Thyroid gland (tissue), 4 donors: Measurements from ENCODE around the gene TANGO2. TPM values are rescaled to one million over a fixed set of nuclear protein-coding genes. Genes with fewer than 3 reads are reported as not detected.

Experiments
- DNase-seq, 2 donors: peaks; one replicate each; pipeline ENCODE4 v3.0.0-alpha.2; 2019
- H3K27ac ChIP-seq, 3 donors: fragments of 200-600 bp; sonication (generic); 1 replicate in 2 of 3; 2 replicates in 1 of 3; pipeline ENCODE4 v1.5.1; 2016 to 2019; ENCODE audit warnings: mild to moderate bottlenecking in 1 of 3, moderate library complexity in 1 of 3
- H3K27me3 ChIP-seq: fragments of 200-600 bp; sonication (generic); one replicate; pipeline ENCODE4 v1.5.1; 2019
- H3K36me3 ChIP-seq, 2 donors: fragments of 200-600 bp; sonication (generic); one replicate each; pipeline ENCODE4 v1.5.1; 2016 to 2019
- H3K4me1 ChIP-seq, 2 donors: fragments of 200-600 bp; sonication (generic); one replicate each; pipeline ENCODE4 v1.5.1; 2017 to 2019
- H3K4me3 ChIP-seq, 3 donors: fragments of 200-600 bp; sonication (generic); replicated peaks in 1 of 3; 1 replicate in 2 of 3; 2 replicates in 1 of 3; pipeline ENCODE4 v1.5.1; 2016; ENCODE audit warnings: mild to moderate bottlenecking in 1 of 3
- H3K9me3 ChIP-seq: fragments of 200-600 bp; sonication (generic); one replicate; pipeline ENCODE4 v1.5.1; 2017
- POLR2A ChIP-seq, 2 donors: fragments of 450-650 bp; IDR thresholded peaks; one replicate each; pipeline ENCODE4 v1.6.1; 2017; ENCODE audit warnings: antibody characterized with exemption in 2 of 2, mild to moderate bottlenecking in 2 of 2, moderate library complexity in 1 of 2
- WGBS, 2 donors: methylation state at CpG; one replicate each; pipeline ENCODE4 v1.1.5; 2017; 5-methylcytosine and 5-hydroxymethylcytosine counted together
- intact Hi-C: fragments of 100-400 bp; cut with DNase I; formaldehyde crosslinking; loops from one replicate; pipeline ENCODE4 v1.15.1; 2023
- total RNA-seq, 4 donors: library from RNA; depleted of rRNA; stranded (reverse); fragments of >200 nt; gene quantifications; one replicate each; pipeline ENCODE4 v1.2.3, GENCODE V29; 2016
- TF ChIP-seq, protein P1 (sequence below), 6 experiments: fragments of 200-600 bp in 3 of 6; fragments of 450-650 bp in 3 of 6; sonication (generic) in 3 of 6; IDR thresholded peaks; one replicate each; pipeline ENCODE4 v1.5.1; 2016 to 2019; ENCODE audit warnings: antibody characterized with exemption in 6 of 6, mild to moderate bottlenecking in 2 of 6, inconsistent platforms in 1 of 6, moderate library complexity in 1 of 6

The TANGO2 gene
- total RNA-seq, 4 donors from 2014 or later = 50.3 to 82.7 (median 65.2) TPM

DNA sequence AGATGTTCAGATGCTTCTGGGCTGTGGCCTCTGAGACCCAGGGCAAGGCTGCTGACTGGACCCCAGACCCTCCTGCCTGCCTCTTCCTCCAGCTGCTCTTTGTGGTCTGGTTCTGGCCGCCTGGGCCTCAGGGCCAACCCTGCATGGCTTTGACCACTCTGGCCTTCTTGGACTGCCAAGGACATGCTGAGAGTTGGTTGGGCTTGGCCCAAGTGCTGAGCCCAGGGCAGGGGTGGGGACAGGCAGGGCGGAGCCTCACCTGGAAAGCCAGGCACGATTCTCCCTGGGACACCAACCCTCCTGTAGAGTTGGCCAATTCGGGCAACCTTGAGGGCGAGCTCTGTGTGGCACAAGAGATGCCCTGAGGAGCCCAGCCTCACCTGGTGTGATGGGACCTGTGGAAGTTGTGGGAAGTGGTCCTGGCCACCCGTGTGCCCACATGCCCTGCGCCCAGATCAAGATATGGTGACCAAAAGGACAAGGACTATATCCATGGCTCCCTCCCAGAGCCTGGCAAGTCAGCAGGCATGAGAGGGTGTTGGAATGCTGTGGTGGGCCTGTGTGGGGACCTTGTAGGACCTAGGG, 11.6 kb downstream of the TANGO2 start:
- H3K27ac ChIP-seq = peak overlapping the region; percentile 67 to 83 (median 75)
- H3K27me3 ChIP-seq = no peaks in the 10 kb centered on the region
- TF ChIP-seq, protein P1, sequence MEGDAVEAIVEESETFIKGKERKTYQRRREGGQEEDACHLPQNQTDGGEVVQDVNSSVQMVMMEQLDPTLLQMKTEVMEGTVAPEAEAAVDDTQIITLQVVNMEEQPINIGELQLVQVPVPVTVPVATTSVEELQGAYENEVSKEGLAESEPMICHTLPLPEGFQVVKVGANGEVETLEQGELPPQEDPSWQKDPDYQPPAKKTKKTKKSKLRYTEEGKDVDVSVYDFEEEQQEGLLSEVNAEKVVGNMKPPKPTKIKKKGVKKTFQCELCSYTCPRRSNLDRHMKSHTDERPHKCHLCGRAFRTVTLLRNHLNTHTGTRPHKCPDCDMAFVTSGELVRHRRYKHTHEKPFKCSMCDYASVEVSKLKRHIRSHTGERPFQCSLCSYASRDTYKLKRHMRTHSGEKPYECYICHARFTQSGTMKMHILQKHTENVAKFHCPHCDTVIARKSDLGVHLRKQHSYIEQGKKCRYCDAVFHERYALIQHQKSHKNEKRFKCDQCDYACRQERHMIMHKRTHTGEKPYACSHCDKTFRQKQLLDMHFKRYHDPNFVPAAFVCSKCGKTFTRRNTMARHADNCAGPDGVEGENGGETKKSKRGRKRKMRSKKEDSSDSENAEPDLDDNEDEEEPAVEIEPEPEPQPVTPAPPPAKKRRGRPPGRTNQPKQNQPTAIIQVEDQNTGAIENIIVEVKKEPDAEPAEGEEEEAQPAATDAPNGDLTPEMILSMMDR (IDR thresholded peaks at IDR 0.05) = no peak
- TF ChIP-seq POLR2A (IDR thresholded peaks at IDR 0.05) = no peak
- intact Hi-C loops = no loop called here
- H3K36me3 ChIP-seq = peaks cover 5 to 11% of the 10 kb centered on the region in 2 donors
- peak; percentile 49 to 61 for DNase-seq
- H3K4me3 ChIP-seq = no peak overlapping the region
- H3K9me3 ChIP-seq = no peaks in the 10 kb centered on the region
- H3K4me1 ChIP-seq = peaks cover 25 to 41% of the 10 kb centered on the region in 2 donors
- 88 to 100% methylated on average over 4 to 7 of the region's 7 CpGs for WGBS, 2 donors

DNA sequence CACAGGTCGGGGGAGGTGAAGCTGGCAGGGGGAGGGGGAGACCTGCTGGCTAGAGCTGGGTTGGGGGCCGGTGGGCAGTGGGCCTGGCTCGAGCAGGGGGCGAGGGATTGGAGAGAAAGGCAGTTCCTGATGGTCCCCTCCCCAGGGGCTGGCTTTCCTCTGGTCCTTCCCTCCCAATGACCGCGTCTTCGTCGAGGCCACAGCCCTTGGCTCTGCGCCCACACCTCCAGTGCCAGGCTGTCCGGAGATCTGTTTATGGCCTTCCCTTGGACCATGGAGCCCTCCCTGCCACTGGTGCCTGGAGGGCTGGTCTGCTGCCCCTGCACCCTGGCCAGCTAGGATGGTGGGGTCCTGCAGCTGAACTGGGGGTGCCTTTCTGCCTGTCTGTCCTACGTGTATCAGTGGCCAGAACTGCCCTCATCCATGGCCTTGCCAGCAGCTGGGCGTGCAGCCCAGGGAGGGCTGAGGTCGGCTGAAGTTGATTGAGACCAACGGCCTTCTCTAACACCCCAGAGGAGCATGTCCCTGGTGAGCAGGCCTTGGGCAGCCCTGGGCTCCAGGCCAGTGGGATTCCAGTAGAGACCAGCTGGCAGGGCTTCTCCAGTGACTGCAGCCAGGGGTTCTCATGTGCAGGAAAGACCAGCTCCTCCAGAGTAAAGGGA, 12.3 kb downstream of the TANGO2 start:
- Histone ChIP-seq H3K9me3 (no peaks in the 10 kb centered on the region), H3K4me1 (peaks cover 25 to 41% of the 10 kb centered on the region in 2 donors), H3K27ac (peak overlapping the region; percentile 67 to 83 (median 75)), H3K27me3 (no peaks in the 10 kb centered on the region), H3K36me3 (peaks cover 5 to 18% of the 10 kb centered on the region in 2 donors), H3K4me3 (no peak overlapping the region)
- DNase-seq = peak; percentile 81 to 89
- TF ChIP-seq POLR2A (IDR thresholded peaks at IDR 0.05) = no peak
- TF ChIP-seq, protein P1 (IDR thresholded peaks at IDR 0.05) = no peak
- intact Hi-C loops = no loop called here
- 43 to 87% methylated on average over 3 to 9 of the region's 14 CpGs for WGBS, 2 donors

DNA sequence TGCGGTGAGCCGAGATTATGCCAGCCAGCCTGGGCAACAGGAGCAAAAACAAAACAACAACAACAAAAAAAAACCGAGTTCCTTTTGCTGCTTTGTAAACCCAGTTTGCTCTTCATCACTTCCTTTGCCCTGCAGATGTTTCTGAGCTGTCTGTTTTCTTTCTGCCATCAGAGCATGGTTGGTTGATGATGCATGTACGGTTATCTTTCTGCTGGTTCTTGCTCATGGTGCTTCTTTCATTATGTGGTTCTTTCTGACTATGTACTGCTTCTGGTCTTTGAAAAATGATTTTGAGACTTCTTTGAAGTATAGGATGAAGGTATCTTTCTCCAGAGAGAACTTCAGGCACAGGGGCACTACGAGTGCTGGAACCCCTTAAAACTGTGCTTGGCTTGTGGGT, 13.2 kb downstream of the TANGO2 start:
- Histone ChIP-seq H3K36me3 (peaks cover 9 to 24% of the 10 kb centered on the region in 2 donors), H3K27ac (peak overlapping the region; percentile 67 to 83 (median 75)), H3K9me3 (no peaks in the 10 kb centered on the region), H3K27me3 (no peaks in the 10 kb centered on the region), H3K4me3 (no peak overlapping the region), H3K4me1 (peaks cover 25 to 35% of the 10 kb centered on the region in 2 donors)
- DNase-seq = no peak
- no peak for TF ChIP-seq POLR2A (IDR thresholded peaks at IDR 0.05)
- TF ChIP-seq, protein P1 (IDR thresholded peaks at IDR 0.05) = no peak
- intact Hi-C loops = no loop called here
- WGBS, 2 donors = 76 to 79% methylated on average over 5 of the region's 5 CpGs

DNA sequence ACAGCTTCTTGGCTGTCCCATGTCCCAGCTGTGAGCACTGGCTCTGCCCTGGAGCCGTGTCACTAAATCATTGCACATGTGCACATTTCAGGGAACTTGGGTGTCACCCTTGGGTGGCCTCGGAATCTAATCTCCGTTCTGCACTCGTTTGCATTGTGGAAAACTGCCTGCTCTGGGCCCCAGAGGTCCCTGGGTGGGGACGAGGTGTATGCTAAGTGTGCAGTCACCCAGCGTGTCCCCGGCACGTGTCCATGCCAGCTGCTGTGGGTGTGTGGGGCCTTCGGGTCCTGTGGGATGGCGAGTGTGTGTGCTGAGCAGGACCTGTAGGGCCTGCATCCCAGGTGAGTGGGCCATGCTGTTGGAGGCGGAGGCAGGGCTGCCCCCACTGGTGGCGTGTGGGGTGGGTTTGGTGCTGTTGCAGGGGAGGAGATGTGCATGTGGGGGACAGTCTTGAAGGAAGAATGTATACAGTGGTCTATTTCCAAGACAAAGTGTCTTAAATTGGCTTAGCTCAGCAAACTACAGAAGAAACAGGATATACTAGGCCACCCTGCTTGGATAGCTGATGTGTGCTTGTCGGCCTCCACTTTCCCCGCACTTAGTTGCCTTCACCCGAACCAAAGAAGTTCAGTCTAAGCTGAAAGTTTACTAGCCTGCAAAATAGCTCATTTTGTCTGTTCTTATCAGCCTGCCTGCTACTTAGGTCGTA, 14.6 kb downstream of the TANGO2 start:
- no peak for DNase-seq
- TF ChIP-seq POLR2A (IDR thresholded peaks at IDR 0.05) = no peak
- 91 to 95% methylated on average over 12 to 16 of the region's 16 CpGs for WGBS, 2 donors
- Histone ChIP-seq H3K4me1 (peaks cover 25 to 27% of the 10 kb centered on the region in 2 donors), H3K27me3 (no peaks in the 10 kb centered on the region), H3K9me3 (no peaks in the 10 kb centered on the region), H3K4me3 (no peak overlapping the region), H3K27ac (no peak overlapping the region), H3K36me3 (peaks cover 20 to 27% of the 10 kb centered on the region in 2 donors)
- intact Hi-C loops = no loop called here

DNA sequence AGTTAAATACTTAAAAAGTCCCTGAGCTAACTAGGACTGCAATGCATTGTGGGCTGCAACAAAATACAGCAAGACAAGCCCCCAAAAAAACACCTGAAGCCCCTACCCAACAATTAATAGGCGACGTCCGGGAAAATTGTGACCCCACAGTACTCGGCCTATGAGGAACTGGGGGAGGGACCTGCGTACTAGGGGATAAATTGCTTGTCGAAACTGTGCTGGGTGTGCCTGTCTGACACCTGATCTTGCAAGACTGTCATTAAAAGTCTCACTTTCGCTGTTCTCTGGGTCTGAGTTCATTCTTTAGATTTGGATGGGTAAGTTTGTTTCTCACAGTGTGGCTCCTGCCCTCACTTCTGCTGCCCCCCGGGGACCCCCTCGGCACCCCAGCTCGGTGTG, 15.2 kb downstream of the TANGO2 start:
- no peak overlapping the region for H3K27ac ChIP-seq
- H3K36me3 ChIP-seq = peaks cover 20 to 27% of the 10 kb centered on the region in 2 donors
- no peak for DNase-seq
- intact Hi-C loops = no loop called here
- WGBS, 2 donors = 92 to 95% methylated on average over 10 of the region's 10 CpGs
- H3K4me3 ChIP-seq = no peak overlapping the region
- H3K9me3 ChIP-seq = no peaks in the 10 kb centered on the region
- H3K27me3 ChIP-seq = no peaks in the 10 kb centered on the region
- H3K4me1 ChIP-seq = peaks cover 25 to 27% of the 10 kb centered on the region in 2 donors
- no peak for TF ChIP-seq POLR2A (IDR thresholded peaks at IDR 0.05)
- TF ChIP-seq, protein P1 (IDR thresholded peaks at IDR 0.05) = no peak
